Measurements from ENCODE around the gene ACOD1.

The ACOD1 gene

DNA sequence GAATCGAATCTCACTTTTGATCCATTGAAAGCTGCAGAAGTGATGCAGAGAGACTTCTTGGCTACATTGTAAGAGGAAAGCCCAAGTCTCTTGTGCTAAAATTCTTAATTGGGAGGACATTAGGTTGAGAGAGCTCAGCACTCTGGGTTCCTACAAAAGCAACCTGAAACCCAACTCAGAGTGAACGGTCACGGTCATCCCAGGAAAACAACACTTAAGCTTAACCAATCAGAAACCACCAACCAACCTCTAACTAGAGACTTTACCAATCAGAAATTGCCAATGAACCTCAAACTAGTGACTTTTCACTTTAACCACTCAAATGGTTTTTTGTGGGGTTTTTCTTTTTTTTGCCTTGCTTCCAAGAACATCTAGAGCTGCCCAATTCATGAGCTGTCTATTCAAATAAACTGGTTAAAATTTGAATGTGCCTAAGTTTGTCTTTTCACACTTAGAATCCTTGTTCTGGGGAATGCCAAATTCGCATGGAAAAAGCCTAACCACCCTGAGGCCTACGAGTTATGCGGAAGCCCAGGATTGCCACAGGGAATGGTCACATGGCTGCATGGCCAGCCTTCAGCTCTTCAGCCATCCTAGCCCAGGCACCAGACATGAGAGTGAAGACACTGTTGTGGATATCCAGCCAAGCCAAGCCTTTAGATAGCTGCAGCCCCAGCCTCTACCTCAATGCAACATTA, 25.8 kb downstream of the ACOD1 start:
- WGBS (ENCODE audit: extremely low coverage, insufficient coverage, low lambda C conversion rate), result no CpG with 5 or more reads among the region's 6 CpGs
- Histone ChIP-seq H3K4me1 (ENCODE audit: control insufficient read depth, low read depth, low read length) (peaks cover 3% of the 10 kb centered on the region), H3K18ac (ENCODE audit: low read length) (no peak overlapping the region), H3K79me1 (ENCODE audit: low read length) (no peaks in the 10 kb centered on the region), H4K5ac (ENCODE audit: low read length) (no peak overlapping the region), H3K23ac (ENCODE audit: low read length) (no peak overlapping the region), H2AK5ac (ENCODE audit: low read length) (no peak overlapping the region), H3K9ac (ENCODE audit: low read length) (no peak overlapping the region), H3K27ac (ENCODE audit: low read depth, low read length) (no peak overlapping the region), H2BK5ac (ENCODE audit: low read length) (no peak overlapping the region), H3K56ac (ENCODE audit: low read length) (no peak overlapping the region), H3K36me3 (ENCODE audit: control insufficient read depth, insufficient read depth, low read length) (no peaks in the 10 kb centered on the region), H4K8ac (ENCODE audit: low read depth, low read length) (no peak overlapping the region), H2BK120ac (ENCODE audit: low read depth, low read length) (peak overlapping the region; percentile 12), H3K4ac (ENCODE audit: low read depth, low read length) (no peak overlapping the region), H3K4me2 (ENCODE audit: low read length) (no peak overlapping the region), H3K4me3 (ENCODE audit: low read length) (no peak overlapping the region), H3K27me3 (ENCODE audit: insufficient read depth, low read length, poor library complexity) (no peaks in the 10 kb centered on the region), H3K79me2 (ENCODE audit: control insufficient read depth, insufficient read depth, low read length) (no peaks in the 10 kb centered on the region), H2BK15ac (replicated peaks; ENCODE audit: low read depth) (no peak overlapping the region)
- DNase-seq, result no peak

DNA sequence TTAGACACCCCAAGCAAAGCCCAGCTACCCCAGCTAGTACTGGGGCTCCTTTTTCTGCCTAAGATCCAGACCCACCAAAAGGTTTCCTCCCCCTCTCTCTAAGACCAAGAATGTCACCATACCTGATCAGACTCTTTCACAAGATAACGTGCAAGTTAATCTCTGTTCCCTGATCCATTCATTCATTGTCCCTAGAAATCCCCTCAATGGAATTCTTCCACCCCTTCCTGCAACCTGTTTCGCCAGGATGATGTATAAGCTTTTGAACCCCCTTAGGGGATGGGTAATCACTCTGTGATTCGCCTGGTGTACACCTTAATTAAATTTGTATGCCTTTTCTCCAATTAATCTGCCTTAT, 26.3 kb downstream of the ACOD1 start:
- Histone ChIP-seq H3K4ac (ENCODE audit: low read depth, low read length) (no peak overlapping the region), H2BK5ac (ENCODE audit: low read length) (no peak overlapping the region), H3K56ac (ENCODE audit: low read length) (no peak overlapping the region), H4K8ac (ENCODE audit: low read depth, low read length) (no peak overlapping the region), H3K4me2 (ENCODE audit: low read length) (no peak overlapping the region), H2BK15ac (replicated peaks; ENCODE audit: low read depth) (no peak overlapping the region), H3K4me3 (ENCODE audit: low read length) (no peak overlapping the region), H3K27ac (ENCODE audit: low read depth, low read length) (no peak overlapping the region), H2BK120ac (ENCODE audit: low read depth, low read length) (no peak overlapping the region), H3K36me3 (ENCODE audit: control insufficient read depth, insufficient read depth, low read length) (no peaks in the 10 kb centered on the region), H3K27me3 (ENCODE audit: insufficient read depth, low read length, poor library complexity) (no peaks in the 10 kb centered on the region), H3K9ac (ENCODE audit: low read length) (no peak overlapping the region), H3K18ac (ENCODE audit: low read length) (no peak overlapping the region), H4K5ac (ENCODE audit: low read length) (no peak overlapping the region), H2AK5ac (ENCODE audit: low read length) (no peak overlapping the region), H3K79me2 (ENCODE audit: control insufficient read depth, insufficient read depth, low read length) (no peaks in the 10 kb centered on the region), H3K23ac (ENCODE audit: low read length) (no peak overlapping the region), H3K4me1 (ENCODE audit: control insufficient read depth, low read depth, low read length) (peaks cover 3% of the 10 kb centered on the region), H3K79me1 (ENCODE audit: low read length) (no peaks in the 10 kb centered on the region)
- no peak for DNase-seq
- no CpG with 5 or more reads among the region's 3 CpGs for WGBS (ENCODE audit: extremely low coverage, insufficient coverage, low lambda C conversion rate)

DNA sequence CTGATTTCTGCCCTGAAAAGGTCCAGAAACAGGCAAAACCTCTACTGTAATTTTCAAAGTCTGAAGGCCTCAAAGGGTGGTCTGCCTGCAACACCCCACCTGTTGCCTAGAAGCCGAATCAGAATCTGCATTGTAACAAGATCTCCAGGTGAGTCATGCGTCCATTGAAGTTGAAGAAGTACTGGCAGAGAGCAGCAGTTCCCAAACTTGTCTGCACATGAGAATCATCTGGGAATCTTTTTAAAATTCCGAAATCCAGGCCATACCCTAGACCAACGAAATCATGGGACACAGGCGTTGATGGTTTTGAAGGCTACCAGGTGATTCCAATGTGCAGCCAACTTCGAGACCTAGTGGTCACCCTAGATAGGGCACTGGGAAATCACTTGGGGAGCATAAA, 27.6 kb downstream of the ACOD1 start:
- H2BK5ac ChIP-seq (ENCODE audit: low read length), result no peak overlapping the region
- no peaks in the 10 kb centered on the region for H3K79me2 ChIP-seq (ENCODE audit: control insufficient read depth, insufficient read depth, low read length)
- no peak overlapping the region for H3K4me2 ChIP-seq (ENCODE audit: low read length)
- WGBS (ENCODE audit: extremely low coverage, insufficient coverage, low lambda C conversion rate), result no CpG with 5 or more reads among the region's 6 CpGs
- no peak overlapping the region for H3K18ac ChIP-seq (ENCODE audit: low read length)
- H3K36me3 ChIP-seq (ENCODE audit: control insufficient read depth, insufficient read depth, low read length), result no peaks in the 10 kb centered on the region
- no peak overlapping the region for H4K5ac ChIP-seq (ENCODE audit: low read length)
- no peak overlapping the region for H3K56ac ChIP-seq (ENCODE audit: low read length)
- no peak overlapping the region for H3K9ac ChIP-seq (ENCODE audit: low read length)
- no peak overlapping the region for H3K27ac ChIP-seq (ENCODE audit: low read depth, low read length)
- H4K8ac ChIP-seq (ENCODE audit: low read depth, low read length), result no peak overlapping the region
- no peak overlapping the region for H2AK5ac ChIP-seq (ENCODE audit: low read length)
- no peak overlapping the region for H2BK120ac ChIP-seq (ENCODE audit: low read depth, low read length)
- DNase-seq, result no peak
- H3K27me3 ChIP-seq (ENCODE audit: insufficient read depth, low read length, poor library complexity), result no peaks in the 10 kb centered on the region
- no peak overlapping the region for H3K4ac ChIP-seq (ENCODE audit: low read depth, low read length)
- H2BK15ac ChIP-seq (replicated peaks; ENCODE audit: low read depth), result no peak overlapping the region
- H3K4me3 ChIP-seq (ENCODE audit: low read length), result no peak overlapping the region
- H3K4me1 ChIP-seq (ENCODE audit: control insufficient read depth, low read depth, low read length), result peaks cover 3% of the 10 kb centered on the region
- no peak overlapping the region for H3K23ac ChIP-seq (ENCODE audit: low read length)
- H3K79me1 ChIP-seq (ENCODE audit: low read length), result no peaks in the 10 kb centered on the region

DNA sequence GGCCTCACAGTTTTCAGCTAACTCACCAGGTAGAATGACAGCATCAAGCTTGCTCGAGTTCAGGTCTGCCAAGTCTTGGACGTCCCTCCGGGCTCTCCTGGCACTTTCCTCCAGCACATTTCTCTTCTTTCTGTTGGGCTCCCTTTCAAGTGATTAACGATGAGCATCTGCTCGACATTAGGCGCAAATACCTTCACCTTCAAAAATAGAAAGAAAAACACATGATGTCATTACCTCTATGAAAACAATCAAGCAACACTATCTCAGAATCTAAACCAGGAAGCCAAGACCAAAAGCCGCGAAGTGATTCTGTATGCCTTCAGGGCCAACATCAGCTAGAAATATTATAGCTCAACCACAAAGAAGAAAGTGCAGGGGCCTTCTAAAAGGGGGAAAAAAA, 28.2 kb downstream of the ACOD1 start:
- H3K27ac ChIP-seq (ENCODE audit: low read depth, low read length), result no peak overlapping the region
- H3K56ac ChIP-seq (ENCODE audit: low read length), result peak overlapping the region; percentile 15
- H3K9ac ChIP-seq (ENCODE audit: low read length), result no peak overlapping the region
- no peaks in the 10 kb centered on the region for H3K79me1 ChIP-seq (ENCODE audit: low read length)
- H3K4me2 ChIP-seq (ENCODE audit: low read length), result no peak overlapping the region
- H4K5ac ChIP-seq (ENCODE audit: low read length), result no peak overlapping the region
- H4K8ac ChIP-seq (ENCODE audit: low read depth, low read length), result no peak overlapping the region
- H2BK5ac ChIP-seq (ENCODE audit: low read length), result no peak overlapping the region
- H2BK15ac ChIP-seq (replicated peaks; ENCODE audit: low read depth), result no peak overlapping the region
- DNase-seq, result no peak
- no peak overlapping the region for H2AK5ac ChIP-seq (ENCODE audit: low read length)
- H3K4me1 ChIP-seq (ENCODE audit: control insufficient read depth, low read depth, low read length), result peaks cover 3% of the 10 kb centered on the region
- no peaks in the 10 kb centered on the region for H3K79me2 ChIP-seq (ENCODE audit: control insufficient read depth, insufficient read depth, low read length)
- H3K27me3 ChIP-seq (ENCODE audit: insufficient read depth, low read length, poor library complexity), result no peaks in the 10 kb centered on the region
- no peak overlapping the region for H3K23ac ChIP-seq (ENCODE audit: low read length)
- WGBS (ENCODE audit: extremely low coverage, insufficient coverage, low lambda C conversion rate), result no CpG with 5 or more reads among the region's 8 CpGs
- no peak overlapping the region for H3K4ac ChIP-seq (ENCODE audit: low read depth, low read length)
- no peaks in the 10 kb centered on the region for H3K36me3 ChIP-seq (ENCODE audit: control insufficient read depth, insufficient read depth, low read length)
- H3K18ac ChIP-seq (ENCODE audit: low read length), result no peak overlapping the region
- no peak overlapping the region for H2BK120ac ChIP-seq (ENCODE audit: low read depth, low read length)
- H3K4me3 ChIP-seq (ENCODE audit: low read length), result no peak overlapping the region

DNA sequence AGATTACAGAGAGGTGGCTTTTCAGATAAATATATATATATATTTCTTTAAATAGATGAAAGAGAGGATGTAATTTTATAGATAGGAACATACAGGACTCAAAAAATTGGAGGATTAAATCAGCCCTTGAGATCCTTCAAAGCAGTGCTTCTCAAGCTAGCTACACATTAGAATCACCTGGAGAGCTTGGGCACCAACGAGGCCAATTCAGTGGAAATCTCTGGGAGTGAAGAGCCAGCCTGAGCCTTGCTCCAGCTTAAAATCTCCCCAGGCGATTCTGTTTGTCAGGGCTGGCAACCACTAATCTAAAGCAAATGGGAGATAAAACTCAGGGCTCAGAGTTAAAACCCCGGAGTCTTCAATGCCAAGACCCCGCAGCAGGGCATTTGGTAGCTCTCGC, 28.6 kb downstream of the ACOD1 start:
- no peak overlapping the region for H2BK120ac ChIP-seq (ENCODE audit: low read depth, low read length)
- H3K27me3 ChIP-seq (ENCODE audit: insufficient read depth, low read length, poor library complexity), result no peaks in the 10 kb centered on the region
- H3K23ac ChIP-seq (ENCODE audit: low read length), result no peak overlapping the region
- H4K8ac ChIP-seq (ENCODE audit: low read depth, low read length), result no peak overlapping the region
- no peak overlapping the region for H3K27ac ChIP-seq (ENCODE audit: low read depth, low read length)
- no peaks in the 10 kb centered on the region for H3K79me1 ChIP-seq (ENCODE audit: low read length)
- no peak overlapping the region for H2AK5ac ChIP-seq (ENCODE audit: low read length)
- no peak overlapping the region for H2BK15ac ChIP-seq (replicated peaks; ENCODE audit: low read depth)
- H3K36me3 ChIP-seq (ENCODE audit: control insufficient read depth, insufficient read depth, low read length), result no peaks in the 10 kb centered on the region
- H3K79me2 ChIP-seq (ENCODE audit: control insufficient read depth, insufficient read depth, low read length), result no peaks in the 10 kb centered on the region
- no peak overlapping the region for H4K5ac ChIP-seq (ENCODE audit: low read length)
- no peak overlapping the region for H3K4me3 ChIP-seq (ENCODE audit: low read length)
- H3K4ac ChIP-seq (ENCODE audit: low read depth, low read length), result no peak overlapping the region
- peaks cover 3% of the 10 kb centered on the region for H3K4me1 ChIP-seq (ENCODE audit: control insufficient read depth, low read depth, low read length)
- no peak overlapping the region for H3K18ac ChIP-seq (ENCODE audit: low read length)
- H3K9ac ChIP-seq (ENCODE audit: low read length), result no peak overlapping the region
- no peak overlapping the region for H3K4me2 ChIP-seq (ENCODE audit: low read length)
- no CpG with 5 or more reads among the region's 5 CpGs for WGBS (ENCODE audit: extremely low coverage, insufficient coverage, low lambda C conversion rate)
- H2BK5ac ChIP-seq (ENCODE audit: low read length), result no peak overlapping the region
- no peak for DNase-seq
- H3K56ac ChIP-seq (ENCODE audit: low read length), result no peak overlapping the region

DNA sequence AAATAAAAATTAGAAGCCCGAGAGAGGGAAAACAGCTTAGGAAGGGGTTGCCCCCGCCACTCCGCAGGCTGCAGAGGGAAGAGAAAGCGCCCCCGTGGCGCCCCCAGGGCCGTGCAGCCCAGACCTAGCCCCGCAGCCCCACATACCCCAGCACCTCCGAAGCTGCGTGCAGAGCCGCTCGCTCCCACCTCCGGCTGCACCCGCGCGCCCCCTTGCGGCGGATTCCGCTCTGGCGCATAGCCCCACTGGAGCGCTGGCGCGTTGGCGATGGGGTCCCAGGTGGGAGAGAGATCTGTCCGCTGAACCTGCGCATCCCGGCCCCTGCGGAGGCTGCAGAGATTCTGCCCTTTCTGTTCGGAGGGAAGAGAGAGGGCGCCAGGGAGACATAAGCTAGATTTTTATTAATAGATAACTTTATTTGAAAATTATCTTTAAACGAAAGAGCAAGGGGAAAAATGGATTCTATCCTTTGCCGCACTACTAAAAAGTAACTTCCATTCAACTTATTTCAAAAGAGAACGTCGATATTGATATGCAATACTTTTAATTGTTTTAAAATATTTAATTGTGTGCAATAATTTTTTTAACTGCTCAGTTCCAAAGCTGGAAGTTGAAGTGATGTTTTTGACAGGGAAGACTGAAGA, 31.9 kb downstream of the ACOD1 start:
- no peak overlapping the region for H3K56ac ChIP-seq (ENCODE audit: low read length)
- no peaks in the 10 kb centered on the region for H3K27me3 ChIP-seq (ENCODE audit: insufficient read depth, low read length, poor library complexity)
- H3K79me1 ChIP-seq (ENCODE audit: low read length), result no peaks in the 10 kb centered on the region
- no peaks in the 10 kb centered on the region for H3K36me3 ChIP-seq (ENCODE audit: control insufficient read depth, insufficient read depth, low read length)
- no peak overlapping the region for H3K4me3 ChIP-seq (ENCODE audit: low read length)
- WGBS (ENCODE audit: extremely low coverage, insufficient coverage, low lambda C conversion rate), result no CpG with 5 or more reads among the region's 34 CpGs
- no peak overlapping the region for H3K4ac ChIP-seq (ENCODE audit: low read depth, low read length)
- no peaks in the 10 kb centered on the region for H3K79me2 ChIP-seq (ENCODE audit: control insufficient read depth, insufficient read depth, low read length)
- H2BK15ac ChIP-seq (replicated peaks; ENCODE audit: low read depth), result no peak overlapping the region
- H4K8ac ChIP-seq (ENCODE audit: low read depth, low read length), result no peak overlapping the region
- H2AK5ac ChIP-seq (ENCODE audit: low read length), result no peak overlapping the region
- no peak overlapping the region for H3K27ac ChIP-seq (ENCODE audit: low read depth, low read length)
- H2BK5ac ChIP-seq (ENCODE audit: low read length), result no peak overlapping the region
- H3K18ac ChIP-seq (ENCODE audit: low read length), result no peak overlapping the region
- peaks cover 3% of the 10 kb centered on the region for H3K4me1 ChIP-seq (ENCODE audit: control insufficient read depth, low read depth, low read length)
- H3K4me2 ChIP-seq (ENCODE audit: low read length), result no peak overlapping the region
- H2BK120ac ChIP-seq (ENCODE audit: low read depth, low read length), result no peak overlapping the region
- no peak overlapping the region for H3K9ac ChIP-seq (ENCODE audit: low read length)
- no peak overlapping the region for H4K5ac ChIP-seq (ENCODE audit: low read length)
- DNase-seq, result peak; percentile 82
- H3K23ac ChIP-seq (ENCODE audit: low read length), result no peak overlapping the region
